ENCODE data around the gene PRAMEF12.

PRAMEF12 gene

GRCh38 chr1:12734651-12735050 is 38.9 kb upstream of the PRAMEF12 start:
- Histone ChIP-seq H3K79me1 (replicated peaks; ENCODE audit: low read length, poor library complexity, severe bottlenecking) (no peaks in the 10 kb centered on the region), H2BK15ac (ENCODE audit: low read depth, poor library complexity, severe bottlenecking) (no peak overlapping the region), H3K27me3 (ENCODE audit: control insufficient read depth in 1 of 2, insufficient read depth in 1 of 2, low read length in 2 of 2) (peaks cover 0 to 4% of the 10 kb centered on the region in 2 experiments), H3K9me3 (ENCODE audit: control insufficient read depth, low read length) (peaks cover 14% of the 10 kb centered on the region), H3K4ac (ENCODE audit: low read depth in 1 of 2, low read length in 2 of 2) (no peak overlapping the region), H2BK120ac (ENCODE audit: low read depth, low read length) (no peak overlapping the region), H3K4me1 (ENCODE audit: control insufficient read depth, insufficient read depth, low read depth, low read length) (no peaks in the 10 kb centered on the region), H4K91ac (ENCODE audit: low read length) (no peak overlapping the region), H4K8ac (ENCODE audit: low read length) (no peak overlapping the region), H3K23ac (ENCODE audit: low read length in 2 of 2) (no peak overlapping the region), H2BK12ac (ENCODE audit: low read length in 2 of 2) (no peak overlapping the region), H3K4me2 (ENCODE audit: low read length, poor library complexity, severe bottlenecking) (no peak overlapping the region), H3K4me3 (ENCODE audit: insufficient read depth in 1 of 2, low read depth in 1 of 2, low read length in 2 of 2) (no peak overlapping the region), H3K14ac (ENCODE audit: low read length in 2 of 2) (no peak overlapping the region), H3K9ac (ENCODE audit: low read length) (no peak overlapping the region), H2AFZ (ENCODE audit: low read depth, low read length) (no peak overlapping the region), H2AK5ac (ENCODE audit: low read length, severe bottlenecking) (no peak overlapping the region), H3K18ac (ENCODE audit: low read depth in 1 of 2, low read length in 2 of 2) (no peak overlapping the region), H3K27ac (ENCODE audit: low read length, poor library complexity, severe bottlenecking) (no peak overlapping the region), H3K36me3 (ENCODE audit: control insufficient read depth in 1 of 2, insufficient read depth in 2 of 2, low read depth in 1 of 2, low read length in 2 of 2) (no peaks in the 10 kb centered on the region), H2BK5ac (ENCODE audit: low read depth, low read length, poor library complexity, severe bottlenecking) (no peak overlapping the region)
- DNase-seq, result no peak
- WGBS, result 62% methylated on average over 1 of the region's 3 CpGs

- H3K18ac ChIP-seq (ENCODE audit: low read depth in 1 of 2, low read length in 2 of 2), result no peak overlapping the region
- H4K8ac ChIP-seq (ENCODE audit: low read length), result no peak overlapping the region
Observed at GRCh38 chr1:12738934-12739333, 34.6 kb upstream of the PRAMEF12 start.

DNA sequence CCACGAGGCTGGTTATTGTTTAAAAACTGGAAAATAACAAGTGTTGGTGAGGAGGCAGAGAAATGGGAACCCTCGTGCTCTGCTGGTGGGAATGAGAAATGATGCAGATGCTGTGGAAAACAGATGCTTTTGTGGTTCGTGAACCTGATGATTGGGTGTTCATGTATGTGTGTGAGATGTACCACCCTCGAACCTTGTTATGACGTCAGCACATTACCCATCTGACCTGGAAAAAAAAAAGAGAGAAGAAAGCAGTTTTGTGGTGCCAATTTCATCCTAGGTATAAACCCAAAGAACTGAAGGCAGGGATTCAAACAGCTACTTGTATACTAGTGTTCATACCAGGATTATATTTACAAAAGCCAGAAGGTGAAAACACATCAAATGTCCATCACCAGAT is 33.9 kb upstream of the PRAMEF12 start:
- Histone ChIP-seq H2BK5ac (ENCODE audit: low read depth, low read length, poor library complexity, severe bottlenecking) (no peak overlapping the region), H3K4ac (ENCODE audit: low read depth in 1 of 2, low read length in 2 of 2) (no peak overlapping the region), H2BK12ac (ENCODE audit: low read length in 2 of 2) (no peak overlapping the region), H2BK15ac (ENCODE audit: low read depth, poor library complexity, severe bottlenecking) (no peak overlapping the region), H3K4me1 (ENCODE audit: control insufficient read depth, insufficient read depth, low read depth, low read length) (no peaks in the 10 kb centered on the region), H2BK120ac (ENCODE audit: low read depth, low read length) (no peak overlapping the region), H2AK5ac (ENCODE audit: low read length, severe bottlenecking) (no peak overlapping the region), H4K91ac (ENCODE audit: low read length) (no peak overlapping the region), H3K79me1 (replicated peaks; ENCODE audit: low read length, poor library complexity, severe bottlenecking) (no peaks in the 10 kb centered on the region), H3K4me2 (ENCODE audit: low read length, poor library complexity, severe bottlenecking) (no peak overlapping the region), H4K8ac (ENCODE audit: low read length) (no peak overlapping the region), H3K4me3 (ENCODE audit: insufficient read depth in 1 of 2, low read depth in 1 of 2, low read length in 2 of 2) (no peak overlapping the region), H3K9ac (ENCODE audit: low read length) (no peak overlapping the region), H3K27ac (ENCODE audit: low read length, poor library complexity, severe bottlenecking) (no peak overlapping the region), H3K23ac (ENCODE audit: low read length in 2 of 2) (no peak overlapping the region), H3K18ac (ENCODE audit: low read depth in 1 of 2, low read length in 2 of 2) (no peak overlapping the region), H3K14ac (ENCODE audit: low read length in 2 of 2) (no peak overlapping the region), H3K27me3 (ENCODE audit: control insufficient read depth in 1 of 2, insufficient read depth in 1 of 2, low read length in 2 of 2) (peaks cover 0 to 2% of the 10 kb centered on the region in 2 experiments), H2AFZ (ENCODE audit: low read depth, low read length) (no peak overlapping the region), H3K9me3 (ENCODE audit: control insufficient read depth, low read length) (peaks cover 10% of the 10 kb centered on the region), H3K36me3 (ENCODE audit: control insufficient read depth in 1 of 2, insufficient read depth in 2 of 2, low read depth in 1 of 2, low read length in 2 of 2) (no peaks in the 10 kb centered on the region)
- 76% methylated on average over 5 of the region's 5 CpGs for WGBS
- DNase-seq, result no peak

More at GRCh38 chr1:12738934-12739333, 34.6 kb upstream of the PRAMEF12 start:
- WGBS, result 44% methylated on average over 1 of the region's 1 CpG
- Histone ChIP-seq H3K4ac (ENCODE audit: low read depth in 1 of 2, low read length in 2 of 2) (no peak overlapping the region), H2BK120ac (ENCODE audit: low read depth, low read length) (no peak overlapping the region), H3K27ac (ENCODE audit: low read length, poor library complexity, severe bottlenecking) (no peak overlapping the region), H3K27me3 (ENCODE audit: control insufficient read depth in 1 of 2, insufficient read depth in 1 of 2, low read length in 2 of 2) (peaks cover 0 to 4% of the 10 kb centered on the region in 2 experiments), H3K9me3 (ENCODE audit: control insufficient read depth, low read length) (peaks cover 10% of the 10 kb centered on the region), H2BK15ac (ENCODE audit: low read depth, poor library complexity, severe bottlenecking) (no peak overlapping the region), H3K4me2 (ENCODE audit: low read length, poor library complexity, severe bottlenecking) (no peak overlapping the region), H3K79me1 (replicated peaks; ENCODE audit: low read length, poor library complexity, severe bottlenecking) (no peaks in the 10 kb centered on the region), H3K36me3 (ENCODE audit: control insufficient read depth in 1 of 2, insufficient read depth in 2 of 2, low read depth in 1 of 2, low read length in 2 of 2) (no peaks in the 10 kb centered on the region), H2AFZ (ENCODE audit: low read depth, low read length) (no peak overlapping the region), H4K91ac (ENCODE audit: low read length) (no peak overlapping the region), H3K4me3 (ENCODE audit: insufficient read depth in 1 of 2, low read depth in 1 of 2, low read length in 2 of 2) (no peak overlapping the region), H3K4me1 (ENCODE audit: control insufficient read depth, insufficient read depth, low read depth, low read length) (no peaks in the 10 kb centered on the region), H2AK5ac (ENCODE audit: low read length, severe bottlenecking) (no peak overlapping the region), H3K14ac (ENCODE audit: low read length in 2 of 2) (no peak overlapping the region), H2BK12ac (ENCODE audit: low read length in 2 of 2) (no peak overlapping the region), H3K23ac (ENCODE audit: low read length in 2 of 2) (no peak overlapping the region), H3K9ac (ENCODE audit: low read length) (no peak overlapping the region), H2BK5ac (ENCODE audit: low read depth, low read length, poor library complexity, severe bottlenecking) (no peak overlapping the region)
- no peak for DNase-seq

GRCh38 chr1:12741946-12742345 is 31.6 kb upstream of the PRAMEF12 start:
- 53% methylated on average over 3 of the region's 3 CpGs for WGBS
- Histone ChIP-seq H3K4ac (ENCODE audit: low read depth in 1 of 2, low read length in 2 of 2) (no peak overlapping the region), H2BK5ac (ENCODE audit: low read depth, low read length, poor library complexity, severe bottlenecking) (no peak overlapping the region), H2BK15ac (ENCODE audit: low read depth, poor library complexity, severe bottlenecking) (no peak overlapping the region), H3K23ac (ENCODE audit: low read length in 2 of 2) (no peak overlapping the region), H3K79me1 (replicated peaks; ENCODE audit: low read length, poor library complexity, severe bottlenecking) (no peaks in the 10 kb centered on the region), H2AK5ac (ENCODE audit: low read length, severe bottlenecking) (no peak overlapping the region), H3K4me1 (ENCODE audit: control insufficient read depth, insufficient read depth, low read depth, low read length) (no peaks in the 10 kb centered on the region), H4K91ac (ENCODE audit: low read length) (no peak overlapping the region), H3K27ac (ENCODE audit: low read length, poor library complexity, severe bottlenecking) (no peak overlapping the region), H3K9ac (ENCODE audit: low read length) (no peak overlapping the region), H2BK120ac (ENCODE audit: low read depth, low read length) (no peak overlapping the region), H3K27me3 (ENCODE audit: control insufficient read depth in 1 of 2, insufficient read depth in 1 of 2, low read length in 2 of 2) (no peaks in the 10 kb centered on the region), H3K18ac (ENCODE audit: low read depth in 1 of 2, low read length in 2 of 2) (no peak overlapping the region), H3K4me3 (ENCODE audit: insufficient read depth in 1 of 2, low read depth in 1 of 2, low read length in 2 of 2) (no peak overlapping the region), H3K4me2 (ENCODE audit: low read length, poor library complexity, severe bottlenecking) (no peak overlapping the region), H3K36me3 (ENCODE audit: control insufficient read depth in 1 of 2, insufficient read depth in 2 of 2, low read depth in 1 of 2, low read length in 2 of 2) (no peaks in the 10 kb centered on the region), H2AFZ (ENCODE audit: low read depth, low read length) (no peak overlapping the region), H2BK12ac (ENCODE audit: low read length in 2 of 2) (no peak overlapping the region), H3K14ac (ENCODE audit: low read length in 2 of 2) (no peak overlapping the region), H4K8ac (ENCODE audit: low read length) (no peak overlapping the region), H3K9me3 (ENCODE audit: control insufficient read depth, low read length) (peaks cover 1% of the 10 kb centered on the region)
- DNase-seq, result no peak
